Astrocyte (in vitro differentiated cells and primary cell): Measurements from ENCODE around the gene SHQ1. TPM values are rescaled to one million over a fixed set of nuclear protein-coding genes. Genes with fewer than 3 reads are reported as not detected.

Experiments
- DNase-seq: peaks from one replicate; pipeline ENCODE4 v3.0.0-alpha.2; 2010; ENCODE audit warnings: low read depth
- FAIRE-seq: peaks from 2 replicates; lab custom pipeline; 2011; peaks lifted over from hg19 to GRCh38; lab: Jason Lieb, UNC
- H2AFZ ChIP-seq: 2 replicates; pipeline ENCODE4 v1.6.0; 2012; ENCODE audit warnings: low read depth, low read length, inconsistent platforms
- H3K27ac ChIP-seq: 2 replicates; pipeline ENCODE4 v1.5.1; 2011; ENCODE audit warnings: low read depth, low read length, inconsistent platforms
- H3K27me3 ChIP-seq: 2 replicates; pipeline ENCODE4 v1.6.0; 2011; ENCODE audit warnings: low read length, inconsistent platforms; ENCODE audit not compliant: insufficient read depth
- H3K36me3 ChIP-seq: 2 replicates; pipeline ENCODE4 v1.5.1; 2011; ENCODE audit warnings: low read length, inconsistent platforms; ENCODE audit not compliant: insufficient read depth
- H3K4me1 ChIP-seq: 2 replicates; pipeline ENCODE4 v1.5.1; 2011; ENCODE audit warnings: low read length, inconsistent platforms; ENCODE audit not compliant: insufficient read depth
- H3K4me2 ChIP-seq: 2 replicates; pipeline ENCODE4 v1.6.0; 2012; ENCODE audit warnings: low read length, inconsistent platforms
- H3K4me3 ChIP-seq: 2 replicates; pipeline ENCODE4 v1.5.1; 2011; ENCODE audit warnings: low read depth, mild to moderate bottlenecking, low read length, inconsistent platforms; ENCODE audit not compliant: insufficient read depth
- H3K79me2 ChIP-seq: 2 replicates; pipeline ENCODE4 v1.6.0; 2012; ENCODE audit warnings: mild to moderate bottlenecking, low read length, inconsistent platforms; ENCODE audit not compliant: insufficient read depth
- H3K9ac ChIP-seq: 2 replicates; pipeline ENCODE4 v1.6.0; 2012; ENCODE audit warnings: mild to moderate bottlenecking, low read length, inconsistent platforms
- H3K9me3 ChIP-seq: 2 replicates; pipeline ENCODE4 v1.5.1; 2012; ENCODE audit warnings: low read depth, mild to moderate bottlenecking, low read length, inconsistent platforms; ENCODE audit not compliant: insufficient read depth
- H4K20me1 ChIP-seq: 2 replicates; pipeline ENCODE4 v1.6.0; 2012; ENCODE audit warnings: low read length, inconsistent platforms; ENCODE audit not compliant: insufficient read depth
- H3K27ac Mint-ChIP-seq: one replicate; pipeline ENCODE4 v1.8.0; 2021; ENCODE audit warnings: mild to moderate bottlenecking, mixed read lengths; ENCODE audit not compliant: unreplicated experiment
- H3K27me3 Mint-ChIP-seq: one replicate; pipeline ENCODE4 v1.8.0; 2021; ENCODE audit warnings: low read depth, mixed read lengths; ENCODE audit not compliant: unreplicated experiment
- H3K36me3 Mint-ChIP-seq: one replicate; pipeline ENCODE4 v1.8.0; 2021; ENCODE audit warnings: low read depth, mixed read lengths; ENCODE audit not compliant: unreplicated experiment
- H3K4me1 Mint-ChIP-seq: one replicate; pipeline ENCODE4 v1.8.0; 2021; ENCODE audit warnings: low read depth, mixed read lengths; ENCODE audit not compliant: unreplicated experiment
- H3K4me3 Mint-ChIP-seq: one replicate; pipeline ENCODE4 v1.8.0; 2021; ENCODE audit warnings: mild to moderate bottlenecking, moderate library complexity, mixed read lengths; ENCODE audit not compliant: unreplicated experiment
- H3K9me3 Mint-ChIP-seq: one replicate; pipeline ENCODE4 v1.8.0; 2021; ENCODE audit warnings: mild to moderate bottlenecking, mixed read lengths; ENCODE audit not compliant: unreplicated experiment
- EZH2 ChIP-seq: IDR thresholded peaks from 2 replicates; pipeline ENCODE4 v1.6.1; 2012; ENCODE audit warnings: mild to moderate bottlenecking, low read length, inconsistent platforms; ENCODE audit not compliant: insufficient read depth
- total RNA-seq: library from RNA; stranded (reverse); gene quantifications from 2 replicates; pipeline ENCODE4 v1.2.1, GENCODE V29; 2021
- TF ChIP-seq, protein P1 (sequence below): IDR thresholded peaks from 2 replicates; pipeline ENCODE4 v1.5.1; 2011; ENCODE audit warnings: low read depth, mild to moderate bottlenecking, inconsistent platforms, low read length, moderate library complexity; ENCODE audit not compliant: insufficient read depth

The SHQ1 gene
- total RNA-seq, 1 donor from 2014 or later: 28.4 TPM

DNA sequence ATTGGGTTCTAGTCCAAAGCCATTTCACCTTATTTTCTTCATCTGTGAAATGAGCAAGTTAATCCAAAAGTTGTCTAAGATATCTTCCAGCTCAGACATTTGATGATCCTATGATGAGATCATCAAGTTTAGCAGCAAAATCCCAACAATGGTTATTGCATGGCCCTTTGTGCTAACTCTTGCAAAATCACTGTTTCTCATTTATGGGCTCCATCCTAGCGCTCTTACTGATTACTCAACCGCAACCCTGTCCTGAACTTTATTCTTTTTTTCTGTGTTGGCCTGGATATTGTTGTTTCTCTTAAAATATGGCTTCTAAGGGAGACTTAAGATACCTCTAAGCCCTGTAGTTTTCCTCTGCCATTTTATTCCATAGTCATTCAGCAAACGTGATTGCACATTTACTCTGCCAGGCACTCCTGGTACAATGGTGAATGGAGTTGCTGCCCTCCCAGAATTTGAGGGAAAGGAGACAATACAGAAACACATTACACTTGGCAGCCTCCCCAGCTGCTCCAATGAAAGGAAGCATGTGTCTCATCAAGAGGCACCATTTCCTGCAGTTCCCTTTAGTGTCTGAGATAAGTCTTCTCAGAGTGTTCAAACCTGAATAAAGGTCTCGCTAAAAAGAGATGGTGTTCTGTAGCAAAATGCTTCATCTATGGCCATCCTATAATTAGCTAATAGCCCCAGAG lies 44.0 kb upstream of the SHQ1 start:
- Mint-ChIP-seq H3K27me3 (no peaks in the 10 kb centered on the region), H3K4me3 (no peak overlapping the region), H3K4me1 (peaks cover 37% of the 10 kb centered on the region), H3K36me3 (peaks cover 6% of the 10 kb centered on the region), H3K27ac (peak overlapping the region; percentile 96), H3K9me3 (no peaks in the 10 kb centered on the region)
- Histone ChIP-seq H4K20me1 (peaks cover 3% of the 10 kb centered on the region), H3K79me2 (peaks cover 18% of the 10 kb centered on the region), H3K9ac (peak overlapping the region; percentile 81), H3K9me3 (no peaks in the 10 kb centered on the region), H3K4me2 (peak overlapping the region; percentile 100), H3K4me3 (no peak overlapping the region), H2AFZ (peak overlapping the region; percentile 3), H3K36me3 (no peaks in the 10 kb centered on the region), H3K4me1 (peaks cover 50% of the 10 kb centered on the region), H3K27me3 (no peaks in the 10 kb centered on the region), H3K27ac (peak overlapping the region; percentile 94)
- TF ChIP-seq EZH2: no peak
- TF ChIP-seq, protein P1, sequence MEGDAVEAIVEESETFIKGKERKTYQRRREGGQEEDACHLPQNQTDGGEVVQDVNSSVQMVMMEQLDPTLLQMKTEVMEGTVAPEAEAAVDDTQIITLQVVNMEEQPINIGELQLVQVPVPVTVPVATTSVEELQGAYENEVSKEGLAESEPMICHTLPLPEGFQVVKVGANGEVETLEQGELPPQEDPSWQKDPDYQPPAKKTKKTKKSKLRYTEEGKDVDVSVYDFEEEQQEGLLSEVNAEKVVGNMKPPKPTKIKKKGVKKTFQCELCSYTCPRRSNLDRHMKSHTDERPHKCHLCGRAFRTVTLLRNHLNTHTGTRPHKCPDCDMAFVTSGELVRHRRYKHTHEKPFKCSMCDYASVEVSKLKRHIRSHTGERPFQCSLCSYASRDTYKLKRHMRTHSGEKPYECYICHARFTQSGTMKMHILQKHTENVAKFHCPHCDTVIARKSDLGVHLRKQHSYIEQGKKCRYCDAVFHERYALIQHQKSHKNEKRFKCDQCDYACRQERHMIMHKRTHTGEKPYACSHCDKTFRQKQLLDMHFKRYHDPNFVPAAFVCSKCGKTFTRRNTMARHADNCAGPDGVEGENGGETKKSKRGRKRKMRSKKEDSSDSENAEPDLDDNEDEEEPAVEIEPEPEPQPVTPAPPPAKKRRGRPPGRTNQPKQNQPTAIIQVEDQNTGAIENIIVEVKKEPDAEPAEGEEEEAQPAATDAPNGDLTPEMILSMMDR: no peak
- DNase-seq (peak; percentile 93), FAIRE-seq (peak; percentile 86)

DNA sequence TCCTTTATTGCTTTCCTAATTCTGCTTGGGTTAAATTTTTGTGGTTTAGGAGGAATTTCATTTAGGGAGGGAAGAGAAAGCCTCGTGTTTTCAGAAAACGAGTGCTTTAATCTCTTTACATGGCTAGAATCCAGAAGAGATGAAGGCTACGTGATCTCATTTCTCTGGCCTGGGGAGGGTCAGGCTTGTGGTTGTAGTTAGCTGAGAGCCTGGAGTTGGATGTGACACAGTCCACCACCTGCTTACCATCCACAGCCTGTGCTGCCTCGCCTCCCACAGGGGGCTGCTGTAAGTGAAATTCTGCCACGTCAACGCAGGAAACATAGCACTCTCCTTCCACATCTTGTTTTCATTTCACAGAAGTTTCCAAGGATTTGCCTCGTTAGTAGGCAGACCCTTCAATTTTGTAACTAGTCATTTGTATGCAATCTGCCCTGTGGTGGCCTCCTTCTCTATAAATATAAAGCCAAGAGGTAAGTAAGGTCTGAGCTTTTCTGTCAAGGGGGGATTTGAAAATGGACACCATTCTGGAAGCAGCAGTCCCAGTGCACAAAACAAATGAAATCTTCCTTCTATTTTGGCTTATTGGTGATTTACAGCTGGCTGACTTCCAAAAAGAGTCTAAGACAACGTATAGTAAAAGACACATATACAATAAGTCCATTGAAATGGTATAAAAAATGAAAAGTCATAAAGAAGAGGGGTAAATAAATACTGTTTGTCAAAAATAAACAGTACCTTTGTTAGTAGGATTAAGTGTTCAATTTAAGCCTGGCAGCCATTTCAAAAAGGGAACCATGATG lies 43.0 kb upstream of the SHQ1 start:
- Histone ChIP-seq H3K9ac (peak overlapping the region; percentile 81), H3K4me3 (peak overlapping the region; percentile 31), H3K4me1 (peaks cover 55% of the 10 kb centered on the region), H3K27me3 (no peaks in the 10 kb centered on the region), H3K79me2 (peaks cover 18% of the 10 kb centered on the region), H4K20me1 (peaks cover 3% of the 10 kb centered on the region), H2AFZ (no peak overlapping the region), H3K9me3 (no peaks in the 10 kb centered on the region), H3K36me3 (no peaks in the 10 kb centered on the region), H3K4me2 (peak overlapping the region; percentile 100), H3K27ac (peak overlapping the region; percentile 94)
- Mint-ChIP-seq H3K4me3 (peak overlapping the region; percentile 88), H3K4me1 (peaks cover 39% of the 10 kb centered on the region), H3K9me3 (no peaks in the 10 kb centered on the region), H3K27ac (peak overlapping the region; percentile 96), H3K27me3 (peaks cover under 1% of the 10 kb centered on the region), H3K36me3 (peaks cover 6% of the 10 kb centered on the region)
- DNase-seq (peak; percentile 100), FAIRE-seq (peak; percentile 93)
- TF ChIP-seq, protein P1: no peak
- no peak for TF ChIP-seq EZH2
